NCI-H345 (cell line): ENCODE measurements around the gene ITPK1.

ENCODE experiments used
- DNase-seq: peaks from one replicate; lab custom pipeline; 2025; lab: John Stamatoyannopoulos, UW

The ITPK1 gene

DNA sequence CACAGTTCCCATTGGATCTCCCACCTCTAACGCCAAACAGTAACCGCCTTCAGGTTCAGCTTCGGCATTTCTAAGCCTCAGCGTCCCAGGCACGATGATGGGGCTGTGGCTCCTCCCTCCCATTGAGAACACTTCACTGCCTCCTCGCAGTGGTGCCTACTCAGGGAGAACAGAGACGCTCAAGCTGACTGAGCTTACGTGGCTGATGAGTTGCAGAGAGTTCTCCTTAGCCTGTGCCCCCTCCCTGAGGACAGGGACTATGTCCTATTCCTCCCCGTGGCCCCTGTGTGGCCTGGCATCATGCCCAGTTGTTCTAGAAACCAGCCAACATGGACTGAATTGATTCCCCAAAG is 87.0 kb downstream of the ITPK1 start:
- no peak for DNase-seq

DNA sequence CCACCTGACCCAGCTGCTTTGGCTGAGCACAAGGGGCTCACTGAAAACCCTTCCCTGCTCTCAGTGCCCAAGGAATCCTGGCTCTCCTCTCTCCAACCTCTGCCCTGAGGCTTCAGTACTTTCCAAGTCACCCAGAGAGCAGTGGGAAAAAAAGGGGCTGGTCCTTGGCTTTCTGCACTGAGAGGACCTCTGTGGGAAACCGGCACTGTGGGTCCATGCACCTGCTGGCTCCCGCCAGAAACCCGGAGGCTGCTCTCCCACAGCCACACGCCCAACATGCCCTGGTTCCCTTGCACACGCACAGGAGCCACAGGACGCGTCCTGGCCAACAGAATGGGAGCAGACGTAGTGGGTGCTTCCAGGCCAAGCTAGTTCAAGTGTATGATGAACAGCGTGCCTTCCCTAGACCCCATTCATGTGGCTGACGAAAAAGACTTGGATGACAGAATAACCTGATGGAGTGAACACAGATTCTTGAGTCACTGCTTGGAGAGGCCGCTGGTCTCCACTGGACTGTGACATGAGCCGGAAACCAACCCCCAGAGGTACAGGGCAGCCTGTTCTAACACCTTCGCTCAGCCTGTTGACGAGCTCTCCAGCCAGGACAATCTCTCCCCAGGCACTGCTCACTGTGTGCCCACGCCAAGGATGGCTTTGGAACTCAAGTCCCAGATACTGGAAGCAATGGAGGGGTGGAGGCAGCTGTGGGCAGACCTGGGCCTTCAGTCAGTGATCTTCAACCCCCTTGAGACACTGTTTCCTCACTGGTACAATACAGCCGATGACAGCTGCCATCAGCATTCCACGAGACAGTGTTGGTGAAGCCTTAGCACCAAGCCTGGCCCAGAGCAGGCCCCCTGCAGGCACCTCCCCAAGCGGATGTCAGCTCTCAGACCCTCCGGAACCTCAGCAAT is 87.7 kb downstream of the ITPK1 start:
- no peak for DNase-seq

DNA sequence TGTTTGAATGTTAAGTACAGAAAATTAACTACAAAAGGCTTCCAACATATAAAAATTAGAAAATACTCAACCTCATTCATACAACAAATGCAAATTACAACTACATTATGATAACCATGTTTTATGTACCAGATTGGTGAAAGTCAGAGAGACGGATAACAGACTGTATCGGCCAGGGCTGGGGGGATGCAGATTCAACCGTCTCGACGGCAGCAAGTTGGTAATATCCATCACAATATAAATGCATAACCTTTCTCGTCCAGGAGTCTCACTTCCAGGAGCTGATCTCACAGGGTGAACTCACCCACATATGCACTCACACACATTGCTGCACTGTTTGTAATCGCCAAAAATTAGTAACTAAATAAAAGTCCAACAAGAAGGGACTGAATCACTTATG is 89.4 kb downstream of the ITPK1 start:
- DNase-seq = no peak

- no peak for DNase-seq
Measured at GRCh38 chr14:93025055-93025454, 90.7 kb downstream of the ITPK1 start.

- no peak for DNase-seq
Measured at GRCh38 chr14:93024493-93024892, 91.2 kb downstream of the ITPK1 start.

GRCh38 chr14:93023802-93024434 is 91.8 kb downstream of the ITPK1 start:
- DNase-seq = no peak

- no peak for DNase-seq
Measured at GRCh38 chr14:93023039-93023438, 92.7 kb downstream of the ITPK1 start.

DNA sequence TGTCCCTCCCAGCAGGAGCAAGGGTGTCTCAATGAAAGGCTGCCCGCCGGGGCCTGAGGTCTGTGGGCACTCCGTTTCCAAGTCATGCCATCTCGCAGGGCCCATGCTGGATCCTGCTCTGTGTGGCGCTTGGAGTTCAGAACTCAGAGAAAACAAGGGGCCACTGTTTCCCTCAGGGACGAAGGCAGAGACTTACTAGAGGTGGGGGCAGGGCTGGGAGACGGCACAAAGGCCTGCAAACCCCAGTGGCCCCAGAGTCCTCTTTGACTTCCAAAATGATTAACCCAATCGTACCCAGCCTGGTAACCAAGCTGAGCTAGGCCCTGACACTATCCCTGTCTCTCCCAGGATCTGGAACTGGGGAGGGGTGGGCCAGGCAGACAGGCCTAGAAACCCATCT is 95.8 kb downstream of the ITPK1 start:
- DNase-seq = no peak

DNA sequence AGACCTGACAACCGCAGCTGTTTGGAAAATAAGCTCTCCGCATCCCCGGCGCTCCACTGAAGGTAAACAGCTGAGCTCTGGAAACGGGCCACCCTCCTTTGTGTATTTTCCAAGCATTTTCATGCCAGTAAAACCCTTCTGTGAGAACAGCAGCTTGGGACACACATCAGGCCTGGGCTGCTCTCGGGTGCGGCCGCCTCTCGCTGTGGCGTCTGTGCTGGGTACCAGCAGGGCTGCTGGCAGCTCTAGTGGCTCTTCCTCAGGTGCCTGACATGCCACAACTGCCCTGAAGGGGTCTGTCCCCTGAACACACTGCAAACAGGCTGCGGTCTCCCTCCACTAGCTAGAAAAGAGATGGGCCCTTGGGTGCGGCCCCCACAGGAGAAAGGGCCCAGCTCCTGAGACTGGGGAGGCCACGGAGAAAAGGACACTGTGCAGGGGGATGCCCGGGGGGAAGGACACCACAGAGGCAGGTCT is 96.3 kb downstream of the ITPK1 start:
- peak; percentile 24 for DNase-seq

GRCh38 chr14:93018366-93018765 is 97.4 kb downstream of the ITPK1 start:
- no peak for DNase-seq

GRCh38 chr14:93017898-93018297 is 97.8 kb downstream of the ITPK1 start:
- DNase-seq = no peak

- no peak for DNase-seq
Measured at GRCh38 chr14:93017301-93017797, 98.4 kb downstream of the ITPK1 start.

- DNase-seq = no peak
Measured at GRCh38 chr14:93016275-93016845, 99.4 kb downstream of the ITPK1 start.

DNA sequence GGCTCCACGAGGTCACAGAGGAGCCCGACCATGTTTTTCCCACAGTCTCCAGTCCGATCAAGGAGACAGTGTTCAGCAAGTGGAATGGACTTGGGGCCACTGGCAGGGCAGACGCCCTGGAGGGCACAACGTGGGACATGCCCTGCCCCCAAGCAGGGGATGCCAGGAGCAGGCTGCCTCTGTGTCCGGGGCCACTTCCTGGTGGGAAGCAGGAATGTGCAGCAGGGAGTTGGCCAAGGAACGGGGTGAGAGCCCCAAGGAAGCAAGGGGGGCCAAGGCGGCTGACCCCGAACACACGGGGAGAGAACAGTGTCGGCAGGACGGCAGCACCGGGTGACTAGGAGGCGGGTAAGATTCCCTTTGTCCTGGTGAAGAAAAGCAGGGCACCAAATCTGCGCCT is 100.2 kb downstream of the ITPK1 start:
- no peak for DNase-seq

DNA sequence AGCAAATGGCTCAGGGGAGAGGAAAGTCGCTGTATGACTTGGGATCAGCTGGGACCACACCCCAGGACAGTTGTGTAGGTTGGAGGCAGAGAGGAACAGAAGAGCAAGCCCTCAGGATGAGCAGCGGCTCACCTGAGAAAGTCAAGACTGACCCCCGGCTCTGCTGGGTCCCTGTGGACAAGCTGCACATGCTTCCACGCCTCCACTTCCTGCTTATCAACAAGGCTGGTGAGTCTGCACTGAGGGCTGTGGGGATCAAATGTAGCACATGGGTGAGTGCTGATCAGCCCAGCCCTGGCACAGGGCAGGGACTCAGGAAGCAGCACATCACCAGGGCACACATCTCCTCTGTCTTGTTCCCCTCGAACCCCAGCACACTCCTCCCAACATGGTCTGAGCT is 100.7 kb downstream of the ITPK1 start:
- no peak for DNase-seq

GRCh38 chr14:93014058-93015023 is 101.4 kb downstream of the ITPK1 start:
- DNase-seq = no peak

- DNase-seq = peak; percentile 16
Measured at GRCh38 chr14:93012951-93013719, 102.6 kb downstream of the ITPK1 start.

DNA sequence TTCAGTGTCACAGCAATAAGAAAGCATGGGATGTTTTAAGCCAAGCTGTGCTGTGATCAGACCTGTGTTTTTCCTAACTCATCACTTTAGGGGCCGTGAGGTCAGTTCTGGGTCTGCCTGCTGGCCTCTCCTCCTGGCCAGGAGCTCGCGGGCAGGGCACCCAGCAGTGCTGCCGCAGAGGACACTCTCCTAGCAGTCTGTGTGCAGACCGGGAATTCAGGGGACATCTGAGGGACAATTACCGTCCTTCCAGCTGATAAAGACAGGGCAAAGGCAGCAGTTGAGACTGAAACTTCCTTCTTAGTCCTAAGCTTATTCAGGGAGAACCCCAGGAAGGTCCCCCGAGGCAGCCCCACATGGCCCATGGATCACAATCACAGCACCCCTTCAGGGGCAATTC is 103.2 kb downstream of the ITPK1 start:
- DNase-seq = no peak

DNA sequence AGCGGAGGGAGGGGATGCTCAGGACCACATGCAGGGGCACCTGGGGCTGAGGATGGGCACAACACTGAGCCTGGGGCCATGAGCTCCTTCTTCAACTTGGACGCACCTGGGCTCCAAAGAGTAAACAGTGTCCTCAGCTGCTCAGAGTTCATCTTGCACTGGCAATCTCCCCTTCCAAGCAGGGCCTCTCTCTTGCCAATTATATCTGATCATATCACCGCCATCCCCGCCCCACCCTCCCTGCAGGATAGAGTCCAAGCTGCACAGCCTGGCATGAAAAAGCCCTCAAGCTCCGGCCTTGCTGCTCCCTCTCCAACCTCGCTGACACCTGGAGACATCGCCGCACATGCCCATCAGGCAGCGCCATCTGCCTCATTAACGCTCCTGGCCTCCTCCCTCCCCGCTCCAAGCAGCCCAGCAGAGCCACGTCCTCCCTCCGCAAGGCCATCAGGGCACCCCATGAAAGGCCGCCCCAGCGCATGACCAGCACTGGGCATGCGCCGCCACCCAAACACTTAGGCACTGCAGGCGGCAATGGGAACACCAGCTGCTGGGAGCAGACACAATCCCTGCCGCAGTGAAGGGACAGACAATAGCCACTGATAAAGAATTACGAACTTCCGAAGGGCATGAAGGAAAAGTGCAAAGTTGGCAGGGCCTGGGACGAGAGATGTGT is 103.9 kb downstream of the ITPK1 start:
- DNase-seq = peak; percentile 78

DNA sequence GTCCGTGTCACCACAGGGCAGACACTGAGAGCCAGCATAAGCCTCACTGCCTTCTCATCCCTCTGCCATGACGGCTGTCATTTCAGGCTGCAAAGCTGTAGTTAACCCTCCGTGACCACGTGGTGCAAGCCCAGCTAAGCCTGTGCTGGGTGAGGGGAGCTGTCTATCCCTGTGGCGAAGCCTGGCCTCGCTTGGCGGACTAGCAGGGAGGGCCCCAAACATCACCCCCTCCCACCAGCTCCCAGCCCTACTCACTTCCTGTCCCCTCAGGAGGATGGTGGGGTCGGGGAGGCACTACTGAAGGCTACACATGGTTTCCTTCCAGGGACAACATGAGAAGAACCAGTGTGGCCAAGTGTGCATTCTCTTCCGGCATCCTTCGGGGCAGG is 104.6 kb downstream of the ITPK1 start:
- no peak for DNase-seq
